ENCODE data around the gene MESP1.

GRCh38 chr15:89777782-89778380, 26.8 kb upstream of the MESP1 start:
- no peak for TF ChIP-seq ZNF274 (IDR thresholded peaks at IDR 0.05; ENCODE audit: low read depth, low read length)
- no peak for TF ChIP-seq EZH2 (IDR thresholded peaks at IDR 0.05)
- no peak for TF ChIP-seq CTCF (IDR thresholded peaks at IDR 0.05 in 2 of 3, conservative IDR thresholded peaks at IDR 0.05 in 1 of 3; ENCODE audit: borderline replicate concordance in 1 of 3, insufficient read depth in 1 of 3, low read depth in 2 of 3, low read length in 2 of 3)
- no peak for TF ChIP-seq CEBPB (IDR thresholded peaks at IDR 0.05; ENCODE audit: low read depth)
